Adrenal gland (tissue), 5 donors: ENCODE data around the gene SRP68.

Experiments
- CTCF ChIP-seq, 6 experiments: fragments of 450-650 bp in 4 of 6; fragments of 200-600 bp in 2 of 6; sonication (generic) in 1 of 6; IDR thresholded peaks; 1 replicate in 5 of 6; 2 replicates in 1 of 6; pipeline versions ENCODE4 v1.5.1 to v1.8.0; 2016 to 2021; ENCODE audit warnings: antibody characterized with exemption in 6 of 6, mild to moderate bottlenecking in 2 of 6, moderate library complexity in 1 of 6
- POLR2A ChIP-seq, 2 donors: fragments of 450-650 bp; IDR thresholded peaks; one replicate each; pipeline ENCODE4 v1.6.1; 2017; ENCODE audit warnings: antibody characterized with exemption in 2 of 2, mild to moderate bottlenecking in 2 of 2, moderate library complexity in 1 of 2
- donor health status: DM: no; HTN: no; CAD: no.

GRCh38 chr17:76048025-76048605 lies 24.2 kb downstream of the SRP68 start:
- TF ChIP-seq CTCF (IDR thresholded peaks at IDR 0.05) (no peak), POLR2A (IDR thresholded peaks at IDR 0.05) (no peak)
